OCI-LY7 (cell line): ENCODE data around the gene VPS39. TPM values are rescaled to one million over a fixed set of nuclear protein-coding genes. Genes with fewer than 3 reads are reported as not detected.

Experiments used
- BruUV-seq: library from RNA; stranded (reverse); fragments of 400-500 nt; replicated peaks from 2 replicates; lab custom pipeline; 2021; lab: Mats Ljungman, UMichigan
- CTCF ChIA-PET: fragments of 300-600 bp; sonication (Branson Sonifier 250); formaldehyde crosslinking; loops from one replicate; lab custom pipeline; 2022; ENCODE audit warnings: antibody characterized with exemption; ENCODE audit not compliant: unreplicated experiment; lab: Charles Lee
- POLR2A ChIA-PET: fragments of 300-600 bp; sonication (Branson Sonifier 250); formaldehyde crosslinking; loops from one replicate; lab custom pipeline; 2022; ENCODE audit warnings: antibody characterized with exemption; lab: Charles Lee
- DNase-seq: peaks from one replicate; pipeline ENCODE4 v3.0.0-alpha.2; 2015; ENCODE audit warnings: low spot score
- H2AFZ ChIP-seq: fragments of 200-600 bp; sonication (generic), shearing (Covaris generic); 2 replicates; pipeline ENCODE4 v1.6.1; 2014; ENCODE audit warnings: mild to moderate bottlenecking, antibody characterized with exemption, low read length, moderate library complexity
- H3K27ac ChIP-seq: fragments of 200-600 bp; sonication (generic); 2 replicates; pipeline ENCODE4 v1.5.1; 2014; ENCODE audit warnings: mixed run types, low read depth, mild to moderate bottlenecking, moderate library complexity, low read length, inconsistent platforms; ENCODE audit not compliant: poor library complexity, severe bottlenecking
- H3K36me3 ChIP-seq: fragments of 200-600 bp; sonication (generic); 2 replicates; pipeline ENCODE4 v1.6.1; 2014; ENCODE audit warnings: mild to moderate bottlenecking, antibody characterized with exemption, low read length, moderate library complexity, mixed read lengths; ENCODE audit not compliant: insufficient read depth
- H3K4me1 ChIP-seq: fragments of 200-600 bp; sonication (generic); 2 replicates; pipeline ENCODE4 v1.5.1; 2014; ENCODE audit warnings: mild to moderate bottlenecking, low read length; ENCODE audit not compliant: insufficient read depth, poor library complexity, severe bottlenecking
- H3K4me2 ChIP-seq: fragments of 200-600 bp; sonication (generic); 2 replicates; pipeline ENCODE4 v1.6.1; 2014; ENCODE audit warnings: mild to moderate bottlenecking, low read length
- H3K4me3 ChIP-seq: fragments of 200-600 bp; sonication (generic); 2 replicates; pipeline ENCODE4 v1.5.1; 2014; ENCODE audit warnings: mild to moderate bottlenecking, low read depth, low read length; ENCODE audit not compliant: poor library complexity, severe bottlenecking
- H3K79me2 ChIP-seq: fragments of 200-600 bp; sonication (generic); 2 replicates; pipeline ENCODE4 v1.6.1; 2016; ENCODE audit warnings: low read depth, mild to moderate bottlenecking, low read length, moderate library complexity, mixed read lengths; ENCODE audit not compliant: insufficient read depth
- H3K9me2 ChIP-seq: fragments of 200-600 bp; sonication (generic); 2 replicates; pipeline ENCODE4 v1.6.1; 2016; ENCODE audit warnings: mild to moderate bottlenecking, low read length, mixed read lengths; ENCODE audit not compliant: insufficient read depth
- H3K9me3 ChIP-seq: fragments of 200-600 bp; sonication (generic); 2 replicates; pipeline ENCODE4 v1.6.1; 2014; ENCODE audit warnings: mild to moderate bottlenecking, mixed run types, low read length, mixed read lengths
- H4K20me1 ChIP-seq: fragments of 200-600 bp; sonication (generic); 2 replicates; pipeline ENCODE4 v1.6.1; 2014; ENCODE audit warnings: mild to moderate bottlenecking, antibody characterized with exemption, low read length, moderate library complexity, mixed read lengths; ENCODE audit not compliant: insufficient read depth
- CTCF ChIP-seq: fragments of 200-600 bp; sonication (generic); conservative IDR thresholded peaks from 2 replicates; pipeline ENCODE4 v1.5.1; 2014; ENCODE audit warnings: mild to moderate bottlenecking, antibody characterized with exemption, low read length, moderate library complexity, mixed read lengths
- EZH2phosphoT487 ChIP-seq: fragments of 200-600 bp; sonication (generic); IDR thresholded peaks from 2 replicates; pipeline ENCODE4 v1.6.1; 2018; ENCODE audit warnings: low read depth, borderline replicate concordance, mild to moderate bottlenecking, mixed run types, antibody characterized with exemption, low read length, moderate library complexity, mixed read lengths
- intact Hi-C: fragments of 100-400 bp; cut with micrococcal nuclease; formaldehyde crosslinking; loops from one replicate; pipeline ENCODE4 v1.10.0; 2022; ENCODE audit not compliant: unreplicated experiment
- total RNA-seq, 2 experiments: library from RNA; depleted of rRNA in 1 of 2; stranded (reverse); fragments of >200 nt in 1 of 2; shearing (Covaris generic) in 1 of 2; gene quantifications; 2 replicates each; pipeline ENCODE4 v1.2.3, GENCODE V29; 2014 to 2022

The VPS39 gene
- total RNA-seq, 2 experiments from 2014 or later = 25.1 to 60.5 TPM

- H3K36me3 ChIP-seq = no peaks in the 10 kb centered on the region
- H3K79me2 ChIP-seq = no peaks in the 10 kb centered on the region
- H2AFZ ChIP-seq = no peak overlapping the region
- TF ChIP-seq CTCF = no peak
- no peak for TF ChIP-seq EZH2phosphoT487
- intact Hi-C loops = loop anchor here (5.0 kb wide), 1 partner anchor 50 kb away; no protein-coding TSS in a partner anchor
- no peaks in the 10 kb centered on the region for H3K4me1 ChIP-seq
- ChIA-PET CTCF (no interaction called here), POLR2A (interaction anchor here (1.8 kb wide), 1 partner anchor 13 kb away, joined by 4 read pairs; no protein-coding TSS in a partner anchor)
- no peak overlapping the region for H3K4me3 ChIP-seq
- no peak overlapping the region for H3K4me2 ChIP-seq
- no TSS peak for BruUV-seq
- no peaks in the 10 kb centered on the region for H3K9me3 ChIP-seq
- H3K27ac ChIP-seq = no peak overlapping the region
- DNase-seq = no peak
- no peaks in the 10 kb centered on the region for H3K9me2 ChIP-seq
- H4K20me1 ChIP-seq = no peaks in the 10 kb centered on the region
These were observed 76.0 kb downstream of the VPS39 start for GRCh38 chr15:42131826-42132806.

- ChIA-PET POLR2A (interaction anchor here (0.6 kb wide), 1 partner anchor 265 kb away, joined by 7 read pairs; no protein-coding TSS in a partner anchor), CTCF (interaction anchor here (0.6 to 1.6 kb wide), 2 partner anchors 8 to 131 kb away, joined by 3 to 5 read pairs; no protein-coding TSS in a partner anchor)
- H3K4me3 ChIP-seq = no peak overlapping the region
- no peaks in the 10 kb centered on the region for H3K9me3 ChIP-seq
- intact Hi-C loops = loop anchor here (5.0 kb wide), 1 partner anchor 49 kb away; no protein-coding TSS in a partner anchor
- no peaks in the 10 kb centered on the region for H4K20me1 ChIP-seq
- H3K4me1 ChIP-seq = no peaks in the 10 kb centered on the region
- no peak for TF ChIP-seq EZH2phosphoT487
- TF ChIP-seq CTCF = no peak
- H3K79me2 ChIP-seq = no peaks in the 10 kb centered on the region
- no peak overlapping the region for H3K4me2 ChIP-seq
- H3K9me2 ChIP-seq = no peaks in the 10 kb centered on the region
- H2AFZ ChIP-seq = no peak overlapping the region
- no TSS peak for BruUV-seq
- DNase-seq = no peak
- no peaks in the 10 kb centered on the region for H3K36me3 ChIP-seq
- H3K27ac ChIP-seq = no peak overlapping the region
These were observed 77.1 kb downstream of the VPS39 start for GRCh38 chr15:42131006-42131405.
